Erythroblast (primary cell): Measurements from ENCODE around the gene TSPEAR.

Source experiments
- GATA1 ChIP-seq: IDR thresholded peaks from 2 replicates; pipeline ENCODE4 v1.6.1; 2011; ENCODE audit warnings: low read depth, mild to moderate bottlenecking, control low read depth, low read length, moderate library complexity
- POLR2A ChIP-seq: IDR thresholded peaks from 2 replicates; pipeline ENCODE4 v1.6.1; 2011; ENCODE audit warnings: mild to moderate bottlenecking, low read length

- TF ChIP-seq POLR2A (no peak), GATA1 (no peak)
Measured at GRCh38 chr21:44487831-44488230, 223.5 kb downstream of the TSPEAR start.
